Uterus (tissue), 2 donors: ENCODE results near the gene SLC38A11.

Source experiments
- POLR2A ChIP-seq, 2 donors: fragments of 450-650 bp; IDR thresholded peaks; one replicate each; pipeline ENCODE4 v1.6.1; 2016; ENCODE audit warnings: antibody characterized with exemption in 2 of 2, mild to moderate bottlenecking in 1 of 2, moderate library complexity in 1 of 2
- TF ChIP-seq, protein P1 (sequence below), 4 experiments: fragments of 200-600 bp in 2 of 4; fragments of 450-650 bp in 2 of 4; sonication (generic) in 2 of 4; IDR thresholded peaks; one replicate each; pipeline ENCODE4 v1.5.1; 2016 to 2019; ENCODE audit warnings: antibody characterized with exemption in 4 of 4, mild to moderate bottlenecking in 2 of 4, moderate library complexity in 1 of 4

DNA sequence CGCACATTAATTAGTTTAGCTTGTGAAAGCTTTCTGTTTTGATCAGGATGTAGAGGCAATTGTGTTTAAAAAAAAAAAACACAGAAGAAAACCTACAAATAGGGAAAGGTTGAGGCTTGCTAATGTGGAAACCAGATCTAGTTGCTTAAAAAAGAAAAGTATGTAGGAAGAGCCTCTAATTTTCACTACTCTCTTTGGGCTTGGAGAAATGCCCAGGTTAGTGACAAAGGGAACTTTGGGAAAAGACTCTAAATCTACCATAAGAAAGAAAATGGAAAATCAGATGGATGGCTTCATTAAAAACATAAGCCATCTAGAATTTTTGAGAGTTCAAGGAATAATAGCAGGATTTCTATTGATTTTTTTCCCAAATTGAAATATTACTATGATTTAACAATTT lies 47.3 kb upstream of the SLC38A11 start:
- TF ChIP-seq, protein P1, sequence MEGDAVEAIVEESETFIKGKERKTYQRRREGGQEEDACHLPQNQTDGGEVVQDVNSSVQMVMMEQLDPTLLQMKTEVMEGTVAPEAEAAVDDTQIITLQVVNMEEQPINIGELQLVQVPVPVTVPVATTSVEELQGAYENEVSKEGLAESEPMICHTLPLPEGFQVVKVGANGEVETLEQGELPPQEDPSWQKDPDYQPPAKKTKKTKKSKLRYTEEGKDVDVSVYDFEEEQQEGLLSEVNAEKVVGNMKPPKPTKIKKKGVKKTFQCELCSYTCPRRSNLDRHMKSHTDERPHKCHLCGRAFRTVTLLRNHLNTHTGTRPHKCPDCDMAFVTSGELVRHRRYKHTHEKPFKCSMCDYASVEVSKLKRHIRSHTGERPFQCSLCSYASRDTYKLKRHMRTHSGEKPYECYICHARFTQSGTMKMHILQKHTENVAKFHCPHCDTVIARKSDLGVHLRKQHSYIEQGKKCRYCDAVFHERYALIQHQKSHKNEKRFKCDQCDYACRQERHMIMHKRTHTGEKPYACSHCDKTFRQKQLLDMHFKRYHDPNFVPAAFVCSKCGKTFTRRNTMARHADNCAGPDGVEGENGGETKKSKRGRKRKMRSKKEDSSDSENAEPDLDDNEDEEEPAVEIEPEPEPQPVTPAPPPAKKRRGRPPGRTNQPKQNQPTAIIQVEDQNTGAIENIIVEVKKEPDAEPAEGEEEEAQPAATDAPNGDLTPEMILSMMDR (IDR thresholded peaks at IDR 0.05) = no peak
- no peak for TF ChIP-seq POLR2A (IDR thresholded peaks at IDR 0.05)
